Uterus (tissue), 2 donors: ENCODE results near the gene BTBD17.

Source experiments
- CTCF ChIP-seq, 4 experiments: fragments of 200-600 bp in 2 of 4; fragments of 450-650 bp in 2 of 4; sonication (generic) in 2 of 4; IDR thresholded peaks; one replicate each; pipeline ENCODE4 v1.5.1; 2016 to 2019; ENCODE audit warnings: antibody characterized with exemption in 4 of 4, mild to moderate bottlenecking in 2 of 4, moderate library complexity in 1 of 4
- POLR2A ChIP-seq, 2 donors: fragments of 450-650 bp; IDR thresholded peaks; one replicate each; pipeline ENCODE4 v1.6.1; 2016; ENCODE audit warnings: antibody characterized with exemption in 2 of 2, mild to moderate bottlenecking in 1 of 2, moderate library complexity in 1 of 2

DNA sequence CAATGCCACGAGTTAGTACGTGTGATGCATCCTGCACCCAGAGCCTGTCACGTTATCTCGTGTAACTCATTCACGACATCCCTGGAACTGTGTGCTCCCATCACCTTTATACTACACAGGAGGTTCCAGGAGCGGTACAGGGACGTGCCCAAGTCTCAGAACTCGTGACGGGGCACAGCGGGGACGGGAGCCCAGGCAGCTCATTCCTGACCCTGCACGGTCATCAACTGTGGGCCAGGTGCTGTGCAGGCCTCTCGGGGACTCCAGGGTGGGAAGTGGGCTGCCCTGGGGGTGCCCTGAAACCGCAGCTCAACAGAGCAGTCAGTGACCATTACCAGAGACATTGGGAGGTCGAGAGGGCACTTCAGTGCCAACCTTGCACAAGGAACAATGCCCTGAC, 46.8 kb downstream of the BTBD17 start:
- TF ChIP-seq POLR2A (IDR thresholded peaks at IDR 0.05) (no peak), CTCF (IDR thresholded peaks at IDR 0.05) (no peak)
